ENCODE data around the gene HEXIM2. TPM values are rescaled to one million over a fixed set of nuclear protein-coding genes. Genes with fewer than 3 reads are reported as not detected.

Gene HEXIM2
- total and polyA plus RNA-seq, 2 experiments from 2014 or later: 9.0 to 9.5 TPM

GRCh38 chr17:45118691-45119090, 43.0 kb upstream of the HEXIM2 start:
- no peak for DNase-seq (ENCODE audit: low spot score)
- Mint-ChIP-seq H3K4me1 (peaks cover 27% of the 10 kb centered on the region), H3K36me3 (ENCODE audit: low read depth) (no peaks in the 10 kb centered on the region)

More at GRCh38 chr17:45118691-45119090, 43.0 kb upstream of the HEXIM2 start:
- H3K4me3 Mint-ChIP-seq: no peak overlapping the region
- Histone ChIP-seq H3K79me2 (replicated peaks; ENCODE audit: insufficient read depth) (0 out of 2 replicates have a peak, but pooled peaks cover 2% of the 10 kb centered on the region), H3K27ac (ENCODE audit: low read depth) (no peak overlapping the region), H2AFZ (no peak overlapping the region), H3K9me2 (ENCODE audit: insufficient read depth) (no peaks in the 10 kb centered on the region), H3K27me3 (ENCODE audit: insufficient read depth) (no peaks in the 10 kb centered on the region), H3F3A (replicated peaks; ENCODE audit: low read depth) (no peaks in the 10 kb centered on the region), H4K20me1 (replicated peaks; ENCODE audit: insufficient read depth) (no peaks in the 10 kb centered on the region), H3K4me3 (no peak overlapping the region), H3K4me2 (no peak overlapping the region), H3K36me3 (ENCODE audit: insufficient read depth) (no peaks in the 10 kb centered on the region), H3K4me1 (ENCODE audit: insufficient read depth) (peaks cover 4% of the 10 kb centered on the region; the same call in 1 of the 2 replicates)
- H3K9me3 Mint-ChIP-seq: no peaks in the 10 kb centered on the region
- no peak overlapping the region for H3K27ac Mint-ChIP-seq
- H3K27me3 Mint-ChIP-seq (ENCODE audit: insufficient read depth, low read depth, poor library complexity): peaks cover 9% of the 10 kb centered on the region
- TF ChIP-seq ZNF462 (CRISPR knock-in tag; IDR thresholded peaks at IDR 0.05): no peak
- TF ChIP-seq ZNF114 (CRISPR knock-in tag; IDR thresholded peaks at IDR 0.05): no peak
- TF ChIP-seq NANOG (IDR thresholded peaks at IDR 0.05; ENCODE audit: borderline replicate concordance): no peak
- no peak for TF ChIP-seq STAT1 (IDR thresholded peaks at IDR 0.05; ENCODE audit: unreplicated experiment)
- TF ChIP-seq POLR2AphosphoS5 (IDR thresholded peaks at IDR 0.05; ENCODE audit: low read depth): no peak
- TF ChIP-seq ETS1 (IDR thresholded peaks at IDR 0.05): no peak
- no peak for TF ChIP-seq REST (IDR thresholded peaks at IDR 0.05; ENCODE audit: unreplicated experiment)
- no peak for TF ChIP-seq CTCF (conservative IDR thresholded peaks at IDR 0.05; ENCODE audit: low read depth in 2 of 2)
- TF ChIP-seq ZNF331 (CRISPR knock-in tag; IDR thresholded peaks at IDR 0.05; ENCODE audit: low read depth): no peak
- TF ChIP-seq CREB1 (CRISPR knock-in tag; IDR thresholded peaks at IDR 0.05; ENCODE audit: low read depth): no peak
- no peak for TF ChIP-seq EZH2 (IDR thresholded peaks at IDR 0.05; ENCODE audit: low read depth, unreplicated experiment)
- no peak for TF ChIP-seq EZH2phosphoT487 (IDR thresholded peaks at IDR 0.05; ENCODE audit: unreplicated experiment)
- TF ChIP-seq JUNB (IDR thresholded peaks at IDR 0.05; ENCODE audit: unreplicated experiment): no peak
- ATAC-seq: no peak

All from GM23338 (cell line).